Right lobe of liver (tissue), 4 donors: ENCODE data around the gene TFEB.

Experiments used
- POLR2A ChIP-seq: fragments of 450-650 bp; IDR thresholded peaks from one replicate; pipeline ENCODE4 v1.6.1; 2017; ENCODE audit warnings: antibody characterized with exemption, mild to moderate bottlenecking
- TF ChIP-seq, protein P1 (sequence below), 4 donors: fragments of 200-600 bp in 3 of 4; fragments of 450-650 bp in 1 of 4; IDR thresholded peaks; one replicate each; pipeline versions ENCODE4 v1.5.1 to v1.8.0; 2016 to 2022; ENCODE audit warnings: antibody characterized with exemption in 4 of 4, mild to moderate bottlenecking in 2 of 4
- donor health status: DM: no; HTN: no; CAD: no.
- donor health status: DM: no; HTN: no; CAD: no.
- donor health status: DM: no; HTN: yes; CAD: no.

DNA sequence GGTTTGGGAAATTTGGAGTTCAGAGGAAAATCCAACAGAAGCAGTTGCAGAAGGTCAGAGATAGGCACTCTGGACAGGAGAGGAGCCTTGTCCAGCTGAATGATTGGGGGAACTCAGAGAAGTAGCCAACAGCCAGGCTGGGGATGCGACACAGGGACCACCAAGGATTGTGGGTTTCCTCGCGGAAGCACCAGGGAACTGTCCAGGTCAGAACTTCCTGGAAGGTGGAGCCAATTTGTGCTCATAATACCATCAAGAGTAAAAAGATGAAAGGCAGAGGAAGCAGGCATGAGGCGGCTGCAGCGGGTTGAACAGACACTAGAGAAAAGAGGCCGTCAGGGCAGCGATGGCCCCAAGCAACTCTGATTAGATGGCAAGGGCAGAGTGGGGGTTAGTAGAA lies 63.4 kb downstream of the TFEB start:
- TF ChIP-seq, protein P1, sequence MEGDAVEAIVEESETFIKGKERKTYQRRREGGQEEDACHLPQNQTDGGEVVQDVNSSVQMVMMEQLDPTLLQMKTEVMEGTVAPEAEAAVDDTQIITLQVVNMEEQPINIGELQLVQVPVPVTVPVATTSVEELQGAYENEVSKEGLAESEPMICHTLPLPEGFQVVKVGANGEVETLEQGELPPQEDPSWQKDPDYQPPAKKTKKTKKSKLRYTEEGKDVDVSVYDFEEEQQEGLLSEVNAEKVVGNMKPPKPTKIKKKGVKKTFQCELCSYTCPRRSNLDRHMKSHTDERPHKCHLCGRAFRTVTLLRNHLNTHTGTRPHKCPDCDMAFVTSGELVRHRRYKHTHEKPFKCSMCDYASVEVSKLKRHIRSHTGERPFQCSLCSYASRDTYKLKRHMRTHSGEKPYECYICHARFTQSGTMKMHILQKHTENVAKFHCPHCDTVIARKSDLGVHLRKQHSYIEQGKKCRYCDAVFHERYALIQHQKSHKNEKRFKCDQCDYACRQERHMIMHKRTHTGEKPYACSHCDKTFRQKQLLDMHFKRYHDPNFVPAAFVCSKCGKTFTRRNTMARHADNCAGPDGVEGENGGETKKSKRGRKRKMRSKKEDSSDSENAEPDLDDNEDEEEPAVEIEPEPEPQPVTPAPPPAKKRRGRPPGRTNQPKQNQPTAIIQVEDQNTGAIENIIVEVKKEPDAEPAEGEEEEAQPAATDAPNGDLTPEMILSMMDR (IDR thresholded peaks at IDR 0.05), result no peak
- no peak for TF ChIP-seq POLR2A
